HG03469 (cell line): ENCODE results near the gene ZNF648.
"Not testable (repeated sequence)": the region's sequence is repeated elsewhere in the genome, so short reads cannot be mapped to it uniquely, and the experiment has no call there.

ENCODE experiments used
- ATAC-seq: cut with Tn5 transposase; IDR thresholded peaks from one replicate; pipeline ENCODE4 v1.9.1; 2021; ENCODE audit warnings: mild to moderate bottlenecking, moderate library complexity, moderate number of reproducible peaks; ENCODE audit not compliant: unreplicated experiment

ZNF648 gene

DNA sequence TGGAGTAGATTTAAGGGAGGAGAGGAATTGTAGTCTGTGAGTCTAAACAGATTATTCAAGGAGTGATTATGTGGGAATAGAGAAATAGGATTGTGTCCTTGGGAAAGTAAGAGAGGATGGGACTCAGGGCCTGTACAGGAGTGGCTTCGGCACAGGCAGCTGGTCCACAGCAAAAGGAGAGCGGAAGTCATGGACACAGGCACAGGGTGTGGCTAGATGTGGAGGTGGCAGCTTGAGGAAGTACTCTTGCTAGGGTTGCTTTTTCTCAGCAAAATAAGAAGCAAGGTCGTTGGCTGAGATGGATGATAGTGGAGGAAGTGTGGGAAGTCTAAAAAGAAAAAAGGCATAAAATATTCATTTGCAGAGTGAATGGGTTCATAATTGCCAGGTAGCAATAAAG is 18.5 kb upstream of the ZNF648 start:
- no peak for ATAC-seq

DNA sequence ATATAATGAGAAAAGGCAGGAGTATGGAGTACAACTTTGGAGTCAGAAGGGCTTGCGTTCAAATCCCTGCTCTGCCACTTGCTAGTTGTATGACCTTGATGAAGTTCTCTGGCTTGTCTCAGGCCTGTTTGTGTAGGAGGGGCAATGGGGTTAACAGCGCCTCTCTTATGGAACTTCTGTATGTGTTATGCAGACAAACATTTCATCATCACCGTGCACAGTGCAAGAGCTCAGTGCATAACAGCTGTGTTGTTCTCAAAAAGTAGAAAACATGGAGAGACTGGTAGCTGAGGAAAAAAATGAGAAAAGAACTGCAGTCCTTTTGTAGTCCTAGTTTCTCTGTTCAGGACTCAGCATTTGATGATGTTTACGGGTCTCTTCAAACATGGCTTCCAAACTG is 10.4 kb upstream of the ZNF648 start:
- no peak for ATAC-seq

DNA sequence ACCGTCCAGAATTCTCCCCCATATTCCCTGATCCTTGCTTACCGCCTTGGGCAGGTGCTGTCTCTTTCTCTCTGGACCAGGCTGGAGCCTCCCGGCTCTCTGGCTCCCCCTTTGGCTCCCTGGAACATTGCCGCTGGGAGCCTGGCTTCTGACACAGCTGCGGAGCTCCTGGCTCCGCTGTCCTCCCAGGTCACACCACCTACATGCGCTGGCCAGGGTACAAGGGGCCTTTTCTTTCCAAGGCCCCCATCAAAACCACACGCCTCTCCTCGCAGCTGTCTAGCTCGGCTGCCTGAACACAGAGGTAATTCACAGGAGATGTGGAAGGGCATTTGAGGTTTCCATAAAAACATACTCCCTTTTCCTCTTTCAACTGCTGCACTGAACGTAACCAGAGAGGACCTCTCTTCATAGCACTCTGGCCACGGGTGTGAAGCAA is 7.5 kb upstream of the ZNF648 start:
- ATAC-seq, result no peak

DNA sequence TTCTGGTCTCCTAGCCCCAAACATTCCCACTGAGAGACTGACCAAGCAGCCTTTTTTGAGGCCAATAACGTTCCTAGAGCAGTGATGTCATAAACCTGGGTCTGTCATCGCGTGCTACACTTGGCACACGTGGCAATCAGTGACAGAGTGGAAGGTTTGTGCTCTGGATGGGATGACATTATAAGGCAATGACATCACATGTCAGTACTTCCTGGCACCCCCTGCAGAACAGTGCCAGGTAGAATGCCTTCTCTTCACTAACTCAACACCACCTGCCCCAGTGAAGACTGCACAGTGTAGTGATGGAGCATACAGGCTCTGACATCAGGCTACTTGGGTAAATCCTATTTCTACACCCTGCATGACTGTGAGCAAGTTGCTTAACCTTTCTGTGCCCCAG is 5.4 kb upstream of the ZNF648 start:
- no peak for ATAC-seq

DNA sequence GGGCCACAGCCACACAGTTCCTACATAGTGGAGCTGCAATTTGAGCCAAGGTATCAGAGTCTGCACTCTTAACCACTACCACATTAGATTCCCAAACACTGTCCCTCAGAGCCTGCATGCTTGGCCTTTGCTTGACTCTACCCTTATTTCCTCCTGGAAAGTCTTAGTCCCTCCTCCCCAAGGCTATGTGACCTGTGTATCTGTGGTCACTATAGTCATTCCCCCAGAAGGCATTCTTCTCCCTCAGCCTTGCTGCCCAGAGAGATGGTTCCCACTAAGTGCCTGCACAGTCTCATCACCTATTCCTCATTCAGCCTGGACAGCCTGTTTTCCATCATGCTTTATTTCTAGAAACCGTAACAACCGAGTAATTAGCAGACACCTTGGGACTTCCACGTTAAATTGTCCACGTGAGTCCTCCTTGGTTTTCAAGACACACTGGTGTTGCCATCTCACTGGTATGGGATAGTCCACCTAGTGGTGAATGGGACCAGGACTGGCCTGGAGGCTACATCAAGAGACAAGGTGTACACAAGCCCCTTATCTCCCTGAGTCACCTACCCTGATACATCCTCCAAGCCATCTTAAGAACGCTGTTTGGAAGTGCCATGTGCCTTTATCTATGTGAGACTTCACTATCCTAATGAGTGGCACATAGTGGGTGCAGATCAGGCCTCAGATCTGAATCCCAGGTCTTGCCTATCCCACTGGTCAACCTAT is 3.8 kb upstream of the ZNF648 start:
- no peak for ATAC-seq

DNA sequence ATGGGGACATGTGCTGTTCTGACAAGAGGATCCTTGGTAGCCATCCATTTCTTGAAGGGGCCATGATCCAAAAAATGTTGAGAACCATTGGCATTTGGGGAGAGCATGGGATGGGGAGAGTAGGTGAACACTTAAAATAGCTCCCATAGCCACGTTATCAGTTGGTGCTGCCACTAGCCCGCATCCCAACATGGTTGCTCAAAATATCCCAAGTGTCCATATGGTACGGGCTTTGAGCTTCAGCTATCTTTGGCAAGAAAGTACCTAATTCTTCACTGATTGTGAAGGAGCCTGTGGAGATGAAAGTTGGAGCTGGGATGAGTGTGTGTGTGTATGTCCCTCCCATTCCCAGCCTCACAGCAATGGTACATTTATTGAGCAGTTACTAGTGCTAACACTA is 3.1 kb upstream of the ZNF648 start:
- ATAC-seq, result no peak

DNA sequence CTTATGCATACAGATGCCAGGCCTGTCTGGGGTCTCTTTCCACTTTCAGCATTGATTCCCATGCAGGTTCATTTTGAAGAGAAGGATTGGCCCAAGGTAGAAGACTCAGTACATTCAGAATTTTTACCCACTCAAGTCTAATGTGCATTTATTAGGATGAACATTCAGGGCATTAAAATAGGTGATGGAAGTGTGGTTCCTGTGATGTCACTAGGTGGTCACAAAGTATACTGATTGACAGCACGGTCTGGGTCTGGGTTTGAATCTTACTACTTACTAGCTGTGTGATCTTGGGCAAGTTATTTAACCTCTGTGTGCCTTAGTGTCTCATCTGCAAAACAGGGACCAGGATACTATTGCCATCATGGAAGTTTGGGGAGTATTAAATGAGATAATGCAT is 711 bp upstream of the ZNF648 start:
- no peak for ATAC-seq

DNA sequence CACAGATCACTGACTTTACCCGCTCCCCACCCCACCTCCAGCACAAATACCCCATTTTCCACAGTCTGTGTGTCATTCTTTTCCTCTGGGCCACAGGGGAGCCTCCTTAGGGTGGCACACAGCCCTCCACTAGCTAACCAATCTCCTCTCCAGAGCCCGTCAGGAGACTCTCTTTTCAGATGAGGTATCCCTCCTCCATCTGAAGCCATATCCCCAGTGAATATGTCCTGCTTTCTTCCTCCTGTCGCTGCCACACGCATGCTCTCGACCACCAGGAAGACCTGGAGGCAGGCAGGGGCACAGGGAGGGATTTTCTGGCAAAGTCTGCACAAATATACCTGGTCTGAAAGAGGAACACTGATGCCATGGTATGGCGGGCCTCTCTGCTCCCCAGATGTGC is 635 bp downstream of the ZNF648 start:
- no peak for ATAC-seq

DNA sequence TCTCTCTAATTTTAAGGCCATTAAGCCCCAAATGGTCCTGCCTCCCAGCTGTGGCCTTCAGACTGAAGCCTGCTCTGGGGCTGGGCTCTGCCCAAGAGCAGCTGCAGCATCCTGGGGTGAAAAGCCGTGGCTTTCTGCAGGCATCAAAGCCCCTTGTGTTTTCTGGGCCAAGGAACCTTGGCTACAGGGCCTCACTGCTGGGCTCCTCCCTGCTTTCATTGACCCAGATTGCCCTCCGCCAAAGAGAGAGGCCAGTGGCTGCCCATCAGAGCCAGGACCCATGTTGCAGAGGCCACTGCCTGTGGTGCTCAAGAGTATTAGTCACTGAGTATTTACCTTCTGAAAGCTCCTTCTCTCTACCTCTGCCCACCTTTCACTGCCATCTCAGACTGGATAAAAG is 1.6 kb downstream of the ZNF648 start:
- no peak for ATAC-seq

DNA sequence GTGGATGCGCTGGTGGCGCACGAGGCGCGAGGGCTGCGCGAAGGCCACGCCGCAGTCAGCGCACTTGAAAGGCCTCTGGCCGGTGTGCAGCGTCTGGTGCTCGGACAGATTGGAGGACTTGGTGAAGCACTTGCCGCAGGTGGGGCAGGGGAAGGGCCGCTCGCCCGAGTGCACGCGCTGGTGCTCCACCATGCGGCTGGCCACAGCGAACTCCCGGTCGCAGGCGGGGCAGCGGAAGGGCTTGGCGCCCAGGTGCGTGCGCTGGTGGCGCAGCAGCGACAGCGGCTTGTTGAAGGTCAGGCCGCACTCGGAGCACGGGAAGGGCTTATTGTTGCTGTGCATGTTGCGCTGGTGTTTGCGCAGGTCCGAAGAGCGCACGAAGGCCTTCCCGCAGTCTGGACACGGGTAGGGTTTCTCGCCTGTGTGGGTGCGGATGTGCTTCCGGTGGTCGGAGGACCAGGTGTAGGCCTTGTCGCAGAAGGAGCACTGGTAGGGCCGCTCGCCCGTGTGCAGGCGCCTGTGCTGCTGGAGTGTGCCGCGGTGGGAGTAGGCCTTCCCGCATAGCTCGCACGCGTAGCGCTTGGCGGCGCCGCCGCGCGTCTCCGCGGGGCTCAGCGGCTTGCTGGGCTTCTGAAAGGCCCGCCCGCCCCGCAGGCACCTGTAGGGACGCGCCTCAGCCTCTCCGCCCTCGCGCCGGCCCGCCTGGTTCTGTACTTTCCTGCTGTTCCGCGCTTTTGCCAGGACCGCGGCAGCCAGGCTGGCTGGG is 4.7 kb downstream of the ZNF648 start:
- no peak for ATAC-seq

DNA sequence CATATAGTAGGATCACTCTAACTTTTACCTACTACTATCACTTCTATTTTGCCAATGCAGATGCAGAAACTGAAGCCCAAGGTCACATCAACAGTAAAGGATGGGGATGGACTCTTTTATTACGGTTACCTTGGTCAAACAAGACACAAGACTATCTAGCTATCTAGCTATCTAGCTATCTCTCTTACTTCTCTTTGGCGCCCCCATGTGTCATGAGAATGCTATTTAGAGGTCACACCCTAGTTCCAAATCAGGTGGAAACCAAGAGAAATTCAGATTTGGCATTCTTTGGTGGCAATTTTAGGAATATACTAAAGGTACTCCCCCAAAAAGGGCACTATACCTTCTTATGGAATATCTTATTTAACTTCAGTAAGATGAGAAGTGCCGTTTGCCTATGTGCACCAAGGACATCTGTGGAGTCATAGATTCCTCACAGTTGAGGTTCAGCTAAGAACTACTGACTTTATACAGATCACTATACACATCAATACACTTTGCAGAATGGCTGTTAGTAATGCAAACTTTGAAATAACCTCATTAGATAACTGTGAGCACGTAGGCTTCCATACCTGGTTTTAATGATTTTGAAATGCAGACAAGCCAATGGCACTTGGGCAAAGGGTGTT is 6.7 kb downstream of the ZNF648 start:
- no peak for ATAC-seq

DNA sequence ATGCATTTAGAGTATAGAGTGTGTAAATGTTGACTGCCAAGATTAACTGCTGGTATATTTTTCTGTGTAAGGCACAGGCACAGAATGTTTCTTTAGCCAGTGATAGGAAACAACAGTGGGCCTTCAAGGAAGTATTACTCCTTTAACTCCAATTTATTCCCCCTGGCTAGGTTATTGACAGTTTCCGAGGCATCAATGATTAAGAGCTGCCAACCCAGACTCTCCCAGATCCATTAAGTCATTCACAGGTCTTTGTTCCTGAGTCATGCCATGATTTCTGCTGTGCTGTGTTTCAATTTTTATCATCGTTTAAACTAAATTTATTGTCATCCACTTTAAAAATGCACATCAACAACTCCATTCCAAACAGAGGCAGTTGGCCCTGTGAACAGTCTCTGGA is 9.2 kb downstream of the ZNF648 start:
- ATAC-seq, result no peak

DNA sequence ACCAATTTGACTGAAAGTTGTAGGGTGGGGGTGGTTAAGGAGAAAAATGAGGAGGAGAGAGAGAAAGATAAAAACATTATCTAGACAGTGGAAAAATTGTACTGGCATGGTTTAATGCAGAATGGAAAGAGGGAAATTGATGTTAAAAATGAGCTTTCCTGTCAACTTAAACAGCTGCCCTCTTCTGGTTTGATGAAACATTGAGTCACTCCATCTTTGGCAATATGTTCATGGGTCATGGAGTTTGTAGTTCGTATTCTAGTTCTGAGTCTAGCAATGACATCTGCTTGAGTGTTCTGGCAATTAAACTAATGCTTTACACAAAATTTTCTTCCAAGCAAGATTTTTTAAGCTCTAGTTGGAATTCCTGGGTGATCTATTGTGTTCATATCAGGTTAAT is 9.6 kb downstream of the ZNF648 start:
- ATAC-seq, result no peak

DNA sequence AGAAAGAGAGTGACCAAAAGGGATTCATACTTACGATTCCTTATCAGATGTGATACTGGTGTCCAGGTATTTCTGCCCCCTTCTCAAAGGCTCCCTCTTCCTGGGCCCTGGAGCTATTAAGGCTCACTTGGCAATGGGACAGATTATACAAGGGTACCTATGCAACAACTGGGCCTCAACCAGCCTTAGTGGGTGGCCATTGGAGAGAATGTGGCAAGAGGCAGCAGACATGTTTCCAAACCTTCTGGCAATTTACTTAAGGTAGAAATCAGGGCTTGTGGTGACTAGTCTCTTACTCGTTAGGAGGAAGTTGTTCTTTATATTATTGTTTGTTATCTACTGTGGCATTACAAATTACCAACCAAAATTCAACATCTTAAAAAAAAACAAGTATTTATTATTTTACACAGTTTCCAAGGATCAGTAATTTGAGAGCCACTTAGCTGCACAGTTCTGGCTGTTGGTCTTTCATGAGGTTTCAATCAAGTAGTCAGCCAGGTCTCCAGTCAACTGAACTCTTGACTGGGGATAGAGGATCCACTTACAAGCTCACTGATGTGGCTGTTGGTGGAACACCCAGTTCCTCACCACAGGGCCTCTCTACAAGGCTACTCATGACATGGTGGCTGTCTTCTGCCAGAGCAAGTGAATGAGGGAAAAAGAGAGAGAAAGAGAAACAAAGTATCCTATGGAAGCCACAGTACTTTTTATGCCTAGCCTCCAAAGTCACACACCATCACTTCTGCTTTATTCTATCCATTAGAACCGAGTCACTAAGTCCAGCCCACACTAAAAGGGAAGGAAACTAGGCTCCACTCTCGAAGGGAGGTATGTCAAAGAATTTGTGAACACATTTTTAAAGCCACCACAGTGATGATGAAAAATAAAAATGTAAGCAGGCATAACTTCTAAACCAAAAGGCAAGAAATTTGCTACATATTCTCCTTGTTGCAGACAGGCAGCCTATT is 10.7 kb downstream of the ZNF648 start:
- ATAC-seq, result no peak

DNA sequence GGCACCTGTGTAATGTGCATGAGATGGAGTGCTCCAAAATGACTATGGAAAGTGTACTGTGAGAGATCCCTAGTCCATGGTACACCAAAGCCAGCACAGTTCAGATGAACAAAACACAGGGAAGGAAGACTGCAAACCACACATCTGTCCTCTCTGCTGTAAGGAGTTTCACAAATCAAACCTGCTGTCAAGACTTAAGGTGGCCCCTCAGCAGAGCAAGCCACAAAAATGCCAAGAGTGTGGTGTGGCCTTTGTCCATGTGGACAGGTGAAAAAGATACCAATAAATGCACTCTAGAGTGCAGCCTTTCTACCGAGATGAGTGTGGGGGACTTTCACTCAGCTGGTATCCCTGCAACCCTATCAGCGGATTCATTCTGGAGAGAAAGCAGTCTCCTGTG is 12.9 kb downstream of the ZNF648 start:
- ATAC-seq, result no peak

DNA sequence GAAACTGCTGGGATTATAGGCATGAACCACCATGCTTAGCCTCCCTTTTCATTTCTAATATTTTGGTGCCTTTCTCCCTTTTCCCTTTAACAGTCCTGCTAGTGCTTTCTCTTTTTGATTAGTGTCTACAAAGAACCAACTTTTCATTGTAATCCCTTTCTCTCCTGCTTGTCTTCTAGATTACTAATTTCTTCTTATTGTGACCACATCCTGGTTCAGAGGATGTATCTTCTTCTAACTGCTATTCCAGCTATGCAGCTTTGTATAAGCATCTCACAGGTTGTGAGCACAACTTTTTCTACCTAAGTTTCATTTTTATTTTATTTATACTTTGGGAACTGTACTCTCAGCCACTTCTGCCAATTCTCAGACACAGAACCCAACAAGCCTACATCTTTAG is 14.7 kb downstream of the ZNF648 start:
- ATAC-seq, result no peak

DNA sequence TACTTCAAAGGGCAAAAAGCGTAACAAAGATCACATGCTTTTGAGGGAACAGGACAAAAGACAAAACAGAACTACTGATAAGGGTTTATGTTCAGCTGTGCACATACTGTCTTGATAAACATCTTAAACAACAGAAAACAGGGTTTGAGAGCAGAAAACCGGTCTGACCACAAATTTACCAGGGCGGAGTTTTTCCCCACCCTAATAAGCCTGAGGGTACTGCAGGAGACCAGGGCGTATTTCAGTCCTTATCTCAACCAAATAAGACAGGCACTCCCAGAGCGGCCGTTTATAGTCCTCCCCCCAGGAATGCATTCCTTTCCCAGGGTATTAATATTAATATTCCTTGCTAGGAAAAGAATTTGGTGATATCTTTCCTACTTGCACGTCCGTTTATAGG is 16.0 kb downstream of the ZNF648 start:
- ATAC-seq, result not testable (repeated sequence)

DNA sequence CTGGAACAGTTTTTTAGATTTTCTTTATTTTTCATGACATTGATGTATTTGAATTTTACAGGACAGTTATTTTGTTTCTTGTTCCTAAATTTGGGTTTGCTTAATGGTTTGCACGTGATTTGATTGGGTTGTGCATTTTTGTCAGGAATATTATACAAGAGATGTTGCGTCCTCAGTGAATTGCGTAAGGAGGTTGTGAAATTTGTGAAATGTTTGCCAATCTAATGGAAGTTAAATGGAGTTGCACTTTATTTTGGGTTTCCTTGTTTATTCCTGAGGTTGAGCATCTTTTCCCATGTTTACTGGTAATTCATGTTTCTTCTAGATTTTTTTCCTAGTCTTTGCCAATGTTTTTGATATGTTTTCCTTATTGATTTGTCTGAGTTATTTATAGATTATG is 19.9 kb downstream of the ZNF648 start:
- ATAC-seq, result no peak

DNA sequence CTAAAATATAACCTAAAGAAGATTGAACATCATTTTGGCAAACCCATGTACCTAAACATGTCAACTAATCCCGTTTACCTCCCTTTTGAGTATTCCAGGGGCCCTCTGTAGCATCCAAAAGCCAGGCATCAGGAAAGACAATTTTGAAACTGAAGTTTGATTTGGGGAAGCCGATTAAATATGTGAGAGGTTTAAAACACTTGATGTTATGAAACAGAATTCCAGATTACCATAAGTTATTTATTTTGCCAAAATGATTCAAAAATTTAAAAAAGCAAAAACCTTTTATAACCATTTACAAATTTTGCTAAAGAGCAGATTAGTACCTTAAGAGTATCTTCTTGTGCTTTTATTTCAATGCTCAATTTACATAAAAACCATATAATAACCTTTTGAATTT is 23.3 kb downstream of the ZNF648 start:
- ATAC-seq, result no peak

DNA sequence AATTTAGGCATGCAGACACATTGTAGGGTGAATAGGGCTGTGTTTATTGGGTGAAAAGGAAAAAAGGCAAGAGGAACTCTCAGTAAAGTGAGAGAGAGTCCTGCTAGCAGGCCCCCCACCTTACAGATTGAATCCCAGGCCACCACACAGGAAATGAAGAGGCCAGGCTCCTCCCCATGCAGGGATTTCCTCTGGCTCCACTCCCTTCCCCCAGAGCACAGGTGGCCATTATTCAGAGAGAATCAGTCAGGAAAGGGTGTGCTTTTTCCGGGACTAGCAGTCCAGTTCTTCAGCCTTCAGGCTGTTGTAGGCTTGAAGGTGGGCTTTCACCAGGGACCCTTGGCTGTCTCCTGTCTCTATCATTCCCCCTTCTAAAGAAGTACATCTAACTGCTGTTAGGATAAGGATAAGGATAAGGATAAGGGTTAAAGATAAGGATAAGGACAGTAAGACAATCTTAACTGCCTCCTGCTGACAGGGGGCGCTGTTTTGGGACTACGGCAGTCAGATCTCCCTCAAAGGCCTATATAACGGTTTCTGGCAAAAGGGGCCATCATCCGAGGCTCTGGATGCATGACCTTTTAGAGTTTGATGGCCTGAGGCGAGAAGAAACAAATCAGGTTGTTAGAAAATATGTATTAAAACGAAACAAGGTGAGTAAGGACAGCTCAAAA is 26.3 kb downstream of the ZNF648 start:
- no peak for ATAC-seq
